NCI-H446 (cell line): ENCODE data around the gene COL28A1.

Source experiments
- DNase-seq, 2 experiments: peaks; one replicate each; lab custom pipeline; 2025; lab: John Stamatoyannopoulos, UW

COL28A1 gene

DNA sequence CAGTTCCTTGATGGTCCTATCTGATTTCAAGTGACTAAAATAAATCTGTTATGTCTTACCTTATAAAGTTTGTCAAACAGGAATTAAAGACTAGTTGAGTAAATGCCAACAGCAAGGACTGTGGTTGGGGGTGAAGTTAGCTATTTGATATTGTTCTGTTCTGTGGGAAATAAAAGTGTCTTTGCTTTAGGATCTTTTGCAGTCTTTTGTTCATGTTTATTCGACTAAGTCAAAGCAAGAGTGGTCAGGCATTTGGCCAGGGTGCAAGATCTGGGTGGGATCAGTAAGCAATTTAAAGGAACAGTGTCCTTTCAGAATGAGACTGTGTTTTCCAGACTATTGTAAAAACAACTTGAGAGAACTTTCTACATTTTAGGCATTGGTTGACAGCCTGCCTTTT is at the start of gene COL28A1:
TSS of gene COL28A1 (minus strand) at position 183 of the 400 bp plus-strand sequence. CDS start 2,998 bp downstream, outside the sequence.
- no peak for DNase-seq

DNA sequence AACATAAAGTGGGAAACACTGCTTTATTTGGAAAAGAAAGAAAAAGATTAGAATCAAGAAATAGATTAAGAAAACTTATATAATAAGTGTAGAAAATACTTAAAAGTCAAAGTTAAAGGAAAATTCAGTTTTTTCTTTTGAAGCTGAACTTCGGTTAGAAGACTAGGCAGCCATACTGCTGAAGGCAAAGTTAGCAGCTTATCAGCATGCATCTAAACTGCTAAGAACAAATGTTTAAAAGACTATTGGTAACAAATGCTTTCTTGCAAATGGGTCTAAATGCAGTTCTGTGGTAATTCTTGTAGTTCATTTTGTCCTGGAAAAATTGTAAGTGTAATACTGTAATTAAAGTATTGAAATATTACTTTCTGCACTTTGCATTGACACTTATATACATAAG is 49.0 kb upstream of the COL28A1 start:
- no peak for DNase-seq

GRCh38 chr7:7583731-7584130 is 48.1 kb upstream of the COL28A1 start:
- DNase-seq = no peak

DNA sequence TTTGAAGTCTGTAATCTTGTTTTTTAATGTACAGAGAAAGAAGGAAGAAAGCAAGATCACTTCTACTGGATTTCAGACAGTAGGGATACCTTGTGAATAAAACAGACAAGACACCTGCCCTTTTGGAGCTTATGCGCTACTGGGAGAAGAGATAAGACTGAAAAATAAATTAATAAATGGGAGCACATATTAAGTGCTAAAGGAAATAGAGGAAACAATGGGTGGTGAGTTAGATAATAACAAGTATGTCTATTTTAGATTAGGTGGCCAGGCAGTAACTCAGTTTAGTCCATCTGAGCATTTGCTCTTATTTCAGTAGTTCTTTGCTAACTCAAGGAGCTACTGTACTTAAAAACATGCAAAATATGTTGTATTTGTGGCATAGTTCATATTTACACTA is 46.9 kb upstream of the COL28A1 start:
- no peak for DNase-seq

- no peak for DNase-seq
Observed at GRCh38 chr7:7581531-7582179, 46.0 kb upstream of the COL28A1 start.

DNA sequence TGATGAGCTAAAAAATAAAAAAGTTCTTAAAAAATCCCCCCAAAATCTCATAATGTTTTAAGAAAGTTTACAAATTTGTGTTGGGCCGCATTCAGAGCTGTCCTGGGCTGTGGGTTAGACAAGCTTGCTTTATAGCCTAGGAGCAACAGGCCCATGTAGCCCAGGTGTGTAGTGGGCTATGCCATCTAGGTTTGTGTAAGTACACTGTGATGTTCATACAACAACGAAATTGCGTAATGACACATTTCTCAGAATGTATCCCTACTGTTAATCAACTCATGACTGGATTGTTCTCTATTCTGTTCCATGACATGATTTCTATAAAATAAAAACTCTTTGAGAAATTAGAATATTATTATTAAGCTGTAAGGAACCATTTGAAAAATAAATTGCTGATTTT is 44.0 kb upstream of the COL28A1 start:
- DNase-seq = no peak

DNA sequence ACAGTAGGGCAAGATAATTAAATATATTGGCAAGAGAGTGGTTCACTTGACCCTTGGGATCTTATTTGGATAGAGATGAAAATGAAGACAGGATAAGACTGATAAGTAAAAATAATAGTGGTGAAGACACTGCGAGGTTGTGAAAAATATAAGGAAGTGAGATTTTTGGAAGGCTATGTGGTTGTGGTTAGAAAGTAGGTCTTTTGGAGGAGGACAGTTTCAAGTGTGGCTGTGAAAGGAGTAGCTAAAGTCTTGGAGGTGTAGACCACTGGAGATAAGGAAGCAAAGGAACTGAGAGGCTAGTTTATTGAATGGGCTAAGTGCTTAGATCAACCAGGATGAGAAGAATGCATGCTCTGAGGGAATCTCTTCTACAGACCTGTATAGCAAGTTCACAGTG is 42.2 kb upstream of the COL28A1 start:
- no peak for DNase-seq

- DNase-seq = no peak
Observed at GRCh38 chr7:7576344-7576743, 40.7 kb upstream of the COL28A1 start.

DNA sequence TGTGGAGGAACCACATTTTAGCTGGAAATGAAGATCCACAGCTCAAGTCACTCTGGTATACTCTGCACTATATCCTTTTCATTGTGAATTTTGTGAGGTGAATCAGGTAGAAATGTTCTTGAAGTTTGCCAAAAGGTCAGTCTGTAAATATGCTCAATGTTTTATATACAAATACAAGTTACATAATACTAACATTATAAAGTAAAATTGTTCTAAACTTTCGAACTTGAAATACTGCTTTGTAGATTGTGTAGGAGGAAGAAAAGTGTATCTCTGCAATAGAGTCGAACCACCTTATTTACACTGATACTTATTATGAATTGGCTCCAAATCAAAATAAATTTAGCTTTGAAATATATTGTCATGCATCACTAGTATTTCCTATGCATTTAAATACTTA is 38.0 kb upstream of the COL28A1 start:
- no peak for DNase-seq

DNA sequence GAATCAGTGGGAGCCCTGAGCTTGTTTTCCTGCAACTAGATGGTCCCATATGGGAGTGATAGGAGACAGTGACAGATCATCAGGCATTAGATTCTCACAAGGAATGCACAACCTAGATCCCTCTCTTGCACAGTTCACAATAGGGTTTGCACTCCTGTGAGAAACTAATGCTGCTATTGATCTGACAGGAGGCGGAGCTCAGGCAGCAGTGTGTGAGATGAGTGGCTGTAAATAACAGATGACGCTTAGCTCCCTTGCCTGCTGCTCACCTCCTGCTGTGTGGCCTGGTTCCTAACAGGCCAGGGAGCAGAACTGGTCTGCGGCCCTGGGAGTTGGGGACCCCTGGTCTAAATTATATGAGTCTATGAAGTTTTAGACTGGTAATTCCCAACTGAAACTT is 34.9 kb upstream of the COL28A1 start:
- DNase-seq = no peak

GRCh38 chr7:7569615-7570014 is 33.9 kb upstream of the COL28A1 start:
- DNase-seq = no peak

- no peak for DNase-seq
Observed at GRCh38 chr7:7569081-7569527, 33.4 kb upstream of the COL28A1 start.

- DNase-seq = no peak
Observed at GRCh38 chr7:7568553-7568952, 32.9 kb upstream of the COL28A1 start.

DNA sequence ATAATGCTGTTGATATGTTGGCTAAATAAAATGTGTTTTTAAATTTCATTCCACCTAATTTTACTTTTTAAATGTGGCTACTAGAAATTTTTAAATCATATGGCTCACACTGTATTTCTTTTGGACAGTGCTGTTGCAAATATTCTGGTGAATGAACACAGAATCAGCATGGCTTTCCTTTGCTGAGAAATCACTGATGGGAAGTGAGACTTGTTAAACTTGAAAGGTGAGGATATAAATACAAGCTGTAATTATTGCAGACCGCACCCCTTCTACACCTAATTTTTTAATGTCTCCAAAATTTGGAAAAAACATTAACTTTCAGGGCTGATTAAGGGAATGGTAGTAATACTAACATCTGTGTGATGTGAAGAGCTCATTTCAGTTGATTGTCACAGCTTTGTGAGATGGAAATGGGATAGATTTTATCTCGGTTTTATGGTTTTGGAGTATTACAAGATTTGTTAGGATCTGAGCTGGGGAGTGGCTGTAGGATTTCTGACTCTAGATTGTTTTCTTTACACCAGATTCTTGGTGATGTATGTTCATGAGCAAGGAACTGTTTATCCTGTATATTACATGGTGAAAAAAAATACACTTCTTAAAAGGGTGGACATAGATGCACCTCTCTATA is 32.3 kb upstream of the COL28A1 start:
- DNase-seq = no peak

DNA sequence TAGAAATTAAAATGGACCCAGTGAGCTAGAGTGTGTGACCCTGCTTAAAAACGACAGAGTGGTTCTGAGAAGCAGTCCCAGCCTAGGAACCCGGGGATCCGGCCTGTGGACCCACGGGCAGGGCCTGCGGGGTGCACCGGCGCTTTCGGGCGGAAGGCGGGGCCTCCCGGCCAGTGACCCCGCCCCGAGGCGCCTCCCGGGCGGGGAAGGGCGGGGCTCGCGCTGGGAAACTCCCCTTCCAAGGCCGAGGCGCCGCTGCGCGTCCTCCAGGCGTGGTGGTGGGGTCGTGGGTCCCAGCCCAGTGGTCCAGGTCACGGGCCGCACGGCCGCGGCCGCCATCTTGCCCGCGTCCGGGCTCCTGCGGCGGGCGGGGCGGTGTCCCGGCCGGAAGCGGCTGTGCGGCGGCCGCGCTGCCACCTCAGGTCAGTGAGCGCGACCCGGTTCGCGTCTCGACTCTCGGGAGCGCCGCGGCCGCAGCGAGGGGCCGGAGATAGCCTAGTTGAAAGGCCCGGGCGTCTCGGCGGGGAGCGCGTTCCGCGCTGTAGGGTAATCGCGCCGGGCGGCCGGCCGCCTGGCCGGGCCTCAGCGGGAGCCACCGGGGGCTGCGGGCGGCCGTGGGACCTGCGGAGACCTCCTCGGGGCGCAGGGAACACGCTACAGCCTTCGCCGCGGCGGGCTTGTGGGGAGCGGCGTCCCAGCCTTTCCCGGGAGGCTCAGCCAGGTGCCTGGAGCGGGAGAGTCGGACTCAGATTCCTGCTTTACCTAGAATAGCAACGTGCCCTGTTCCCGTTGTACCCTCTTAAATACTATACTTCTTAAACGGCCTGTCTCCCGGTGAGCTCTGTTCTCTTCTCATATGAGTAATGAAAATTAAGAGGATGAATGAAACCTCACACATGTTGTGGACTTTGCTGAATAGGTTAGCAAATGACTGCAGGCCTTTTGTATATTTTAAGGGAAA is 31.3 kb upstream of the COL28A1 start, which contains the start of gene MIOS:
TSS of gene MIOS (plus strand) at position 234 of the 961 bp plus-strand sequence. CDS start 5,592 bp downstream, outside the sequence.
- peak; percentile 44 to 84 for DNase-seq

GRCh38 chr7:7565746-7566650 is 30.3 kb upstream of the COL28A1 start:
- no peak for DNase-seq

GRCh38 chr7:7565018-7565680 is 29.5 kb upstream of the COL28A1 start:
- DNase-seq = no peak

DNA sequence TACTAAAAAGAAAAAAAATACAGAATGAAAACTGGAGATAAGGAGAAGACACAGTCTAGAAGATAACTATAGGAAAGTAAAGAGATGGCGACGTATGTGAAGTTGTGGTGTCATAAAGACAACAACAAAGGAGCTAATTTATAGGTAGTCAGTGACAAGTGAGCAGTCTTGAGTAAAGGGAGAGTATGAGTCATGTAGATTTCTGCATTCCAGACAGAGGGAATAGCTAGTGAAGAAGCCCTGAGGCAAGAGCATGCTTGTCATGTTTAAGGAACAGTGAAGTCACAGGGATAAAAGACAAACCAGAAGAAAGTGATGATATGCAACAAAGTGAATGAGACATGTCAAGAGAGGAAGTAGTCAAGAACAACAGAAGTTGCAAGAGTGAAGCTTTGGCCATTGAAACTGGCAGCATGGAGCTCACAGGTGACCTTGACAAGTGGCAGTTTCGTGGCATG is 28.7 kb upstream of the COL28A1 start:
- no peak for DNase-seq

GRCh38 chr7:7563813-7564212 is 28.1 kb upstream of the COL28A1 start:
- DNase-seq = no peak

GRCh38 chr7:7563269-7563668 is 27.6 kb upstream of the COL28A1 start:
- DNase-seq = no peak

- DNase-seq = no peak
Observed at GRCh38 chr7:7562736-7563135, 27.1 kb upstream of the COL28A1 start.
